GM12878 (cell line): ENCODE measurements around the gene SOX4. TPM values are rescaled to one million over a fixed set of nuclear protein-coding genes. Genes with fewer than 3 reads are reported as not detected.

Source experiments
- ATAC-seq: fragments of 200-7000 bp; cut with Tn5 transposase; 3 replicates; pipeline ENCODE4 v1.9.1; 2020; ENCODE audit warnings: mild to moderate bottlenecking, moderate library complexity
- BruUV-seq: library from RNA; stranded (reverse); fragments of 400-500 nt; replicated peaks from 2 replicates; lab custom pipeline; 2021; lab: Mats Ljungman, UMichigan
- CTCF ChIA-PET: fragments of 300-600 bp; sonication (Branson Sonifier 250); formaldehyde crosslinking; extraction: SDS; loops from one replicate; lab custom pipeline; 2021; ENCODE audit warnings: inconsistent platforms; lab: Yijun Ruan, JAX
- POLR2A ChIA-PET: fragments of 350-600 bp; formaldehyde crosslinking; extraction: SDS; loops from one replicate; lab custom pipeline; 2021; ENCODE audit warnings: inconsistent platforms; lab: Charles Lee
- RAD21 ChIA-PET: fragments of 300-600 bp; sonication (Branson Sonifier 250); formaldehyde crosslinking; loops from one replicate; lab custom pipeline; 2023; ENCODE audit warnings: antibody characterized with exemption; ENCODE audit not compliant: unreplicated experiment; lab: Charles Lee
- SMC1A ChIA-PET: fragments of 300-600 bp; sonication (Branson Sonifier 250); formaldehyde crosslinking; loops from one replicate; lab custom pipeline; 2023; ENCODE audit not compliant: unreplicated experiment, uncharacterized antibody; lab: Charles Lee
- DNase-seq: peaks from one replicate; pipeline ENCODE4 v3.0.0-alpha.2; 2011; ENCODE audit warnings: low read depth, low spot score
- FAIRE-seq: peaks from 3 replicates; lab custom pipeline; 2011; peaks lifted over from hg19 to GRCh38; lab: Jason Lieb, UNC
- H2AFZ ChIP-seq: 2 replicates; pipeline ENCODE4 v1.6.0; 2011; ENCODE audit warnings: low read depth, low read length, control low read depth; ENCODE audit not compliant: control insufficient read depth
- H3K27ac ChIP-seq: 2 replicates; pipeline ENCODE4 v1.5.1; 2011; ENCODE audit warnings: control low read depth; ENCODE audit not compliant: control insufficient read depth, insufficient read depth
- H3K27me3 ChIP-seq, 2 experiments: replicated peaks in 1 of 2; 2 replicates each; pipeline versions ENCODE4 v1.6.0 to v1.6.1; 2011; ENCODE audit warnings: low read length in 1 of 2; ENCODE audit not compliant: control insufficient read depth in 2 of 2, insufficient read depth in 2 of 2
- H3K36me3 ChIP-seq, 2 experiments: 2 replicates each; pipeline ENCODE4 v1.5.1; 2011; ENCODE audit warnings: low read length in 1 of 2; ENCODE audit not compliant: control insufficient read depth in 2 of 2, insufficient read depth in 2 of 2
- H3K4me1 ChIP-seq: 2 replicates; pipeline ENCODE4 v1.6.1; 2011; ENCODE audit warnings: mild to moderate bottlenecking, low read length, moderate library complexity, mixed read lengths; ENCODE audit not compliant: control insufficient read depth, insufficient read depth
- H3K4me2 ChIP-seq: 2 replicates; pipeline ENCODE4 v1.6.0; 2011; ENCODE audit warnings: control low read depth; ENCODE audit not compliant: control insufficient read depth, insufficient read depth
- H3K4me3 ChIP-seq: fragments of 200-600 bp; sonication (generic); 2 replicates; pipeline ENCODE4 v1.5.1; 2016
- H3K79me2 ChIP-seq: 2 replicates; pipeline ENCODE4 v1.6.0; 2011; ENCODE audit warnings: low read length; ENCODE audit not compliant: control insufficient read depth, insufficient read depth
- H3K9ac ChIP-seq: 2 replicates; pipeline ENCODE4 v1.8.0; 2011; ENCODE audit warnings: low read length, control low read depth, mixed read lengths; ENCODE audit not compliant: control insufficient read depth, insufficient read depth
- H3K9me3 ChIP-seq: replicated peaks from 3 replicates; pipeline ENCODE4 v1.5.1; 2011; ENCODE audit warnings: mild to moderate bottlenecking, low read length; ENCODE audit not compliant: control insufficient read depth, insufficient read depth
- H4K20me1 ChIP-seq: 2 replicates; pipeline ENCODE4 v1.6.0; 2011; ENCODE audit not compliant: control insufficient read depth, insufficient read depth
- CREB1 ChIP-seq: IDR thresholded peaks from 2 replicates; pipeline ENCODE4 v1.6.1; 2012; ENCODE audit warnings: low read depth, mild to moderate bottlenecking, inconsistent platforms
- EED ChIP-seq: sonication (generic); IDR thresholded peaks from 2 replicates; pipeline ENCODE4 v1.6.1; 2016; ENCODE audit warnings: antibody characterized with exemption, low read depth
- WGBS: methylation state at CpG from one replicate; pipeline ENCODE4 v1.1.6; 2016; ENCODE audit warnings: low lambda C conversion rate; ENCODE audit not compliant: insufficient replicate concordance, insufficient coverage; ENCODE audit errors: missing lambda C conversion rate; 5-methylcytosine and 5-hydroxymethylcytosine counted together
- in situ Hi-C: fragments of 300-500 bp; cut with MboI; formaldehyde crosslinking; loops from 9 replicates; pipeline ENCODE4 v1.14.3; 2018; ENCODE audit warnings: mixed read lengths
- intact Hi-C: fragments of 100-400 bp; cut with micrococcal nuclease; formaldehyde crosslinking; loops from one replicate; pipeline ENCODE4 v1.14.2; 2022; ENCODE audit not compliant: unreplicated experiment
- polyA plus RNA-seq, 11 experiments: library from polyadenylated mRNA; depleted of rRNA in 4 of 11; unstranded in 6 of 11; stranded (reverse) in 5 of 11; fragments of >200 nt; fragmentation: Nextera tagmentation in 4 of 11; fragmentation: Illumina TruSeq in 1 of 11; extraction: Ambion mirVana in 4 of 11; extraction: Trizol in 1 of 11; gene quantifications; 1 replicate in 1 of 11; 2 replicates in 10 of 11; pipeline versions ENCODE4 v1.2.1 to v1.2.3, GENCODE V29; 2011 to 2016; ENCODE audit warnings: inconsistent platforms in 2 of 11, missing spikeins in 2 of 11, low read depth in 1 of 11
- total RNA-seq, 4 experiments: library from RNA; depleted of rRNA in 3 of 4; stranded (reverse); fragments of >200 nt in 3 of 4; fragmentation: Illumina TruSeq in 1 of 4; extraction: Trizol in 1 of 4; gene quantifications; 2 replicates each; pipeline versions ENCODE4 v1.2.1 to v1.2.3, GENCODE V29; 2013 to 2021
- TF ChIP-seq, protein P1 (sequence below): fragments of 150-350 bp; IDR thresholded peaks from 2 replicates; pipeline ENCODE4 v1.6.1; 2016; ENCODE audit warnings: low read depth, low read length
- TF ChIP-seq, protein P2 (sequence below): fragments of 450-650 bp; IDR thresholded peaks from 2 replicates; pipeline ENCODE4 v1.6.1; 2017; ENCODE audit warnings: antibody characterized with exemption, mild to moderate bottlenecking, moderate library complexity

The SOX4 gene
- total and polyA plus RNA-seq, 10 of the 15 experiments (the other 5 are each of a cell fraction or from before 2014, with no cell fraction given) = 16.8 to 119 (median 26.5) TPM

DNA sequence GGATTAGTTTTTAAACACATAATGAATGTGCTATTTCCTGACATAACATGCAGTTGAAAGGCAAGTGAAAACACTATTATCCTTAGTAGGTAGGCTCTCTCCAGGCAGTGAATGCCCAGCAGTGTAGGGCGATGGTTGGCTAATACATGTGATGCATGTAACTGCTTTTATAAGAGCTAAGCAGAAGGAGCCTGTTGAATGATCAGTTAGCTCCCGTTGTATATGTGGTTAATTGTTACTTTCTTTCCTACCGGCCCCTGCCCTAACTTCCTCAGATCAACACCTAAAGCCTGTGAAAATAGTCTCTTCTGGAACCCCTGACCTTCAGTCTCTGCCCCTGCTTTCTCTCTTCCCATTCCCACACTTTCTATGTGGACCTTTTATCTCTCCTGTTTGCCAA is 10.5 kb downstream of the SOX4 start:
- 85% methylated on average over 3 of the region's 3 CpGs for WGBS
- TF ChIP-seq, protein P1, sequence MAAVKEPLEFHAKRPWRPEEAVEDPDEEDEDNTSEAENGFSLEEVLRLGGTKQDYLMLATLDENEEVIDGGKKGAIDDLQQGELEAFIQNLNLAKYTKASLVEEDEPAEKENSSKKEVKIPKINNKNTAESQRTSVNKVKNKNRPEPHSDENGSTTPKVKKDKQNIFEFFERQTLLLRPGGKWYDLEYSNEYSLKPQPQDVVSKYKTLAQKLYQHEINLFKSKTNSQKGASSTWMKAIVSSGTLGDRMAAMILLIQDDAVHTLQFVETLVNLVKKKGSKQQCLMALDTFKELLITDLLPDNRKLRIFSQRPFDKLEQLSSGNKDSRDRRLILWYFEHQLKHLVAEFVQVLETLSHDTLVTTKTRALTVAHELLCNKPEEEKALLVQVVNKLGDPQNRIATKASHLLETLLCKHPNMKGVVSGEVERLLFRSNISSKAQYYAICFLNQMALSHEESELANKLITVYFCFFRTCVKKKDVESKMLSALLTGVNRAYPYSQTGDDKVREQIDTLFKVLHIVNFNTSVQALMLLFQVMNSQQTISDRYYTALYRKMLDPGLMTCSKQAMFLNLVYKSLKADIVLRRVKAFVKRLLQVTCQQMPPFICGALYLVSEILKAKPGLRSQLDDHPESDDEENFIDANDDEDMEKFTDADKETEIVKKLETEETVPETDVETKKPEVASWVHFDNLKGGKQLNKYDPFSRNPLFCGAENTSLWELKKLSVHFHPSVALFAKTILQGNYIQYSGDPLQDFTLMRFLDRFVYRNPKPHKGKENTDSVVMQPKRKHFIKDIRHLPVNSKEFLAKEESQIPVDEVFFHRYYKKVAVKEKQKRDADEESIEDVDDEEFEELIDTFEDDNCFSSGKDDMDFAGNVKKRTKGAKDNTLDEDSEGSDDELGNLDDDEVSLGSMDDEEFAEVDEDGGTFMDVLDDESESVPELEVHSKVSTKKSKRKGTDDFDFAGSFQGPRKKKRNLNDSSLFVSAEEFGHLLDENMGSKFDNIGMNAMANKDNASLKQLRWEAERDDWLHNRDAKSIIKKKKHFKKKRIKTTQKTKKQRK = no peak
- 0 out of 2 replicates have a peak, but pooled peaks cover under 1% of the 10 kb centered on the region for H3K4me1 ChIP-seq
- POLR2A ChIA-PET = no interaction called here
- in situ Hi-C loops = no loop called here
- no peak overlapping the region for H3K9ac ChIP-seq
- H3K36me3 ChIP-seq = no peaks in the 10 kb centered on the region
- no peaks in the 10 kb centered on the region; the same call in 2 of the 3 replicates for H3K9me3 ChIP-seq
- CTCF ChIA-PET = no interaction called here
- H3K4me3 ChIP-seq = no peak overlapping the region
- FAIRE-seq = no peak
- no peaks in the 10 kb centered on the region for H4K20me1 ChIP-seq
- ATAC-seq = no peak
- no peak overlapping the region for H3K27ac ChIP-seq
- no TSS peak for BruUV-seq
- SMC1A ChIA-PET = interaction anchor here (1.2 kb wide), 1 partner anchor 11 kb away, joined by 3 read pairs; the partner anchor contains the start of gene SOX4
- DNase-seq = no peak
- H2AFZ ChIP-seq = no peak overlapping the region
- H3K4me2 ChIP-seq = no peak overlapping the region
- intact Hi-C loops = no loop called here
- H3K27me3 ChIP-seq = no peaks in the 10 kb centered on the region
- H3K79me2 ChIP-seq = peaks cover 1% of the 10 kb centered on the region
- RAD21 ChIA-PET = no interaction called here

DNA sequence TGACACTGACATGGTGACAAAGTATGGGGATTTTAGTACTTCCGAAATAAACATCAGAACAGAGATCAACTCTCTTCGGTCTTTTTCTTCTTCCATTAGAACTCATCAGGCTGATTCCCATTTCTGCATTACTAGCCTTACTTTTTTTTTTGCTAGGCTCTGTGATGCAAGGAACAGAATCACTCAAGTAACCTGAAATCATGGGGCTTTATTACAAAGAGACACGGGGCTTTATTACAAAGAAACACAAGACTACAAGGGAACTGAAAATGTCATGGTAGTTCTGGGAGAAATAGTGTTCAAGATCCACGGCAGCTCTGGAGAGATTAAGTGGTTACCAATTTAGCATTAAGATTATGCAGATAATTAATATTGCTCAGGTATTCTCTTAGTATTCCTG is 11.6 kb downstream of the SOX4 start:
- in situ Hi-C loops (no loop called here), intact Hi-C loops (loop anchor here (5.0 kb wide), 1 partner anchor 322 kb away; no protein-coding TSS in a partner anchor)
- ChIA-PET CTCF (interaction anchor here (1.6 kb wide), 1 partner anchor 8 kb away, joined by 5 read pairs; no protein-coding TSS in a partner anchor), RAD21 (no interaction called here), POLR2A (no interaction called here), SMC1A (interaction anchor here (0.6 to 1.2 kb wide), 3 partner anchors 9 to 14 kb away, joined by 3 to 4 read pairs (median 3); partner anchors contain the start of gene SOX4)
- H3K4me2 ChIP-seq = no peak overlapping the region
- WGBS = 73% methylated on average over 4 of the region's 4 CpGs
- H3K27ac ChIP-seq = no peak overlapping the region
- H3K4me3 ChIP-seq = no peak overlapping the region
- no peak overlapping the region for H3K9ac ChIP-seq
- no peak for TF ChIP-seq EED
- TF ChIP-seq CREB1 = no peak
- TF ChIP-seq, protein P2, sequence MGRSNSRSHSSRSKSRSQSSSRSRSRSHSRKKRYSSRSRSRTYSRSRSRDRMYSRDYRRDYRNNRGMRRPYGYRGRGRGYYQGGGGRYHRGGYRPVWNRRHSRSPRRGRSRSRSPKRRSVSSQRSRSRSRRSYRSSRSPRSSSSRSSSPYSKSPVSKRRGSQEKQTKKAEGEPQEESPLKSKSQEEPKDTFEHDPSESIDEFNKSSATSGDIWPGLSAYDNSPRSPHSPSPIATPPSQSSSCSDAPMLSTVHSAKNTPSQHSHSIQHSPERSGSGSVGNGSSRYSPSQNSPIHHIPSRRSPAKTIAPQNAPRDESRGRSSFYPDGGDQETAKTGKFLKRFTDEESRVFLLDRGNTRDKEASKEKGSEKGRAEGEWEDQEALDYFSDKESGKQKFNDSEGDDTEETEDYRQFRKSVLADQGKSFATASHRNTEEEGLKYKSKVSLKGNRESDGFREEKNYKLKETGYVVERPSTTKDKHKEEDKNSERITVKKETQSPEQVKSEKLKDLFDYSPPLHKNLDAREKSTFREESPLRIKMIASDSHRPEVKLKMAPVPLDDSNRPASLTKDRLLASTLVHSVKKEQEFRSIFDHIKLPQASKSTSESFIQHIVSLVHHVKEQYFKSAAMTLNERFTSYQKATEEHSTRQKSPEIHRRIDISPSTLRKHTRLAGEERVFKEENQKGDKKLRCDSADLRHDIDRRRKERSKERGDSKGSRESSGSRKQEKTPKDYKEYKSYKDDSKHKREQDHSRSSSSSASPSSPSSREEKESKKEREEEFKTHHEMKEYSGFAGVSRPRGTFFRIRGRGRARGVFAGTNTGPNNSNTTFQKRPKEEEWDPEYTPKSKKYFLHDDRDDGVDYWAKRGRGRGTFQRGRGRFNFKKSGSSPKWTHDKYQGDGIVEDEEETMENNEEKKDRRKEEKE = no peak
- H3K79me2 ChIP-seq = no peaks in the 10 kb centered on the region
- no peak for ATAC-seq
- H3K27me3 ChIP-seq = no peaks in the 10 kb centered on the region
- no peak for FAIRE-seq
- no peak overlapping the region for H2AFZ ChIP-seq
- no peaks in the 10 kb centered on the region for H3K4me1 ChIP-seq
- no peaks in the 10 kb centered on the region for H3K36me3 ChIP-seq
- H4K20me1 ChIP-seq = no peaks in the 10 kb centered on the region
- H3K9me3 ChIP-seq = no peaks in the 10 kb centered on the region; the same call in 2 of the 3 replicates
- no TSS peak for BruUV-seq
- DNase-seq = no peak
